Measurements from ENCODE around the gene WDFY4. TPM values are rescaled to one million over a fixed set of nuclear protein-coding genes. Genes with fewer than 3 reads are reported as not detected.

WDFY4 gene
- total RNA-seq, 3 donors from 2014 or later: 0.53 to 3.9 (median 0.89) TPM

DNA sequence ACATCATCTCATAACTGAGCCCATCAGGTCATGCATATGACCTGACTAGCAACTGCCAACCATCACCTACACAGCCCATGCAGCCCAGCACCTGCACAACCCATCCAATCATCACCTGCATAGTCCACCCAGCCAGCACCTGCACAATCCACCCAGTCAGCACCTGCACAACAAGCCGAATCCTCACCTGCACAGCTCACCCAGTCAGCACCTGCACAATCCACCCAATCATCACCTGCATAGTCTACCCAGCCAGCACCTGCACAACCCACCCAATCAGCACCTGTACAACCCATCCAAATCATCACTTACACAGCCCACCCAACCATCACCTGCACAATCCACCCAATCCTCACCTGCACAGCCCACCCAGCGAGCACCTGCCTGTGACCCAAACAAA lies 33.4 kb upstream of the WDFY4 start:
- DNase-seq: no peak
- no peaks in the 10 kb centered on the region for H3K4me1 Mint-ChIP-seq (ENCODE audit: low read depth)
- no peaks in the 10 kb centered on the region for H3K36me3 Mint-ChIP-seq (ENCODE audit: insufficient read depth)

DNA sequence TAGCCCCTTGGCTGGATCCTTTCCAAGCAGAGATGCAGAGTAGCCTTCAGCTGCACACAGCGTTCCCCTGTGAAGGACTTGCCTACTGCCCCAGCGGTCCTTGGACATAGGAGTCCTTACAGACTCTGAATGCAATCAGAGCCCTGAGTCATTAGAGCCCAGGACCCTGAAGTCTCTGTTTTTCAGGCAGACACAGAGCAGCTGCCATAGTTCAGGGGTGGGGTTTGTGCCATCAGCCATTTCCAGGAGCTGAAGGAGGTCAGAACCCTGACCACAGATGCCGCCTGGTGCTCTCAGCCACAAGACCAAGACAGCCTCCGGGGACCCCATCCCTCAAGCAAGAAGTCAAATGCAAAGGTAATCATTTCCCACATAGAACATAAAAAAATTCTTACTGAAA lies 32.8 kb upstream of the WDFY4 start:
- DNase-seq: no peak
- ATAC-seq: no peak

More for the DNA sequence above, 33.4 kb upstream of the WDFY4 start:
- ATAC-seq: no peak
- peaks cover 13% of the 10 kb centered on the region for H3K27me3 Mint-ChIP-seq (ENCODE audit: low read depth)
- H3K9me3 Mint-ChIP-seq: no peaks in the 10 kb centered on the region
- no peak overlapping the region for H3K4me3 Mint-ChIP-seq

DNA sequence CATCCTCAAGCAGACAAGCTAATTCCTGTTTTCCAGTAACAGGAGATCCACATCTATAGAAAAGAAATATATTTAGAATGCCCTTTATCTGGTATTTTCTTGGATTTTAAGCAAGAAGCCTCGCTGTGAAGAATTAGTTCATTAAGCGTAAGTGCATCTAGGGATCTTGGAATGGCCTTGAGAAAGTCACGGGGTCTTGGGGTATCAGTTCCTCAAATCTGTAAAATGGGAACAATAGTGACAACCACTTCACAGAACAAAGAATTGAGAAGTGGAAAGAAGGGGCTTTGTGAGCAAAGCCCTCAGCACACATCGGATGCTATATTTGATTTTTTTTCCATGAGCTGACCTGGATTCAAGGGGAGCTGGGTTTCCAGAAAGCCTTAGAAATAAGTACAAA lies 32.3 kb upstream of the WDFY4 start:
- H3K36me3 Mint-ChIP-seq (ENCODE audit: insufficient read depth): no peaks in the 10 kb centered on the region
- DNase-seq (no peak), ATAC-seq (no peak)
- peaks cover 3% of the 10 kb centered on the region for H3K4me1 Mint-ChIP-seq (ENCODE audit: low read depth)
- H3K9me3 Mint-ChIP-seq: no peaks in the 10 kb centered on the region
- no peak overlapping the region for H3K4me3 Mint-ChIP-seq
- H3K27me3 Mint-ChIP-seq (ENCODE audit: low read depth): peaks cover 13% of the 10 kb centered on the region

More for the DNA sequence above, 32.8 kb upstream of the WDFY4 start:
- Mint-ChIP-seq H3K4me1 (ENCODE audit: low read depth) (peaks cover 3% of the 10 kb centered on the region), H3K27me3 (ENCODE audit: low read depth) (peaks cover 13% of the 10 kb centered on the region), H3K36me3 (ENCODE audit: insufficient read depth) (no peaks in the 10 kb centered on the region), H3K9me3 (no peaks in the 10 kb centered on the region), H3K4me3 (no peak overlapping the region)

DNA sequence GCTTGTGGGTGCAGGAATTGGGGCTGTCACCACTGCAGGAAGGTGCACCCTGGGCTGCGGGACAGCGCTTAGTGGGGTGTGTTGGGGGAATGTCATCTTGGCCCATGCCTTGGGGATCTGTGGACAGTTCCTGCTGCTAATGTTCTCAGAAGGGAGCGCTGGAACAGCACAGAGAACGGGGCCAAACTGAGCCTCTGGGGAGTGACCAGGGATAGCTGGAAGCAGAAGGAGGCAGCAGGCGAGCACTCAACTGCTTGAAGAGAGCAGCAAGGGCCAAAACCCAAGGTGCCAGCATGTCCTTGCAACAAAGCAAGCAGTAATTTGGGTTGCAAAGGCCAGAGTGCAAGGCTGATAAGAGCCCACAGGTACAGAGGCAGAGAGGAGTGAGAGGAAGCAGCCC lies 31.3 kb upstream of the WDFY4 start:
- H3K27me3 Mint-ChIP-seq (ENCODE audit: low read depth): peaks cover 18% of the 10 kb centered on the region
- no peaks in the 10 kb centered on the region for H3K36me3 Mint-ChIP-seq (ENCODE audit: insufficient read depth)
- DNase-seq: no peak
- H3K4me3 Mint-ChIP-seq: no peak overlapping the region
- H3K9me3 Mint-ChIP-seq: no peaks in the 10 kb centered on the region
- no peak for ATAC-seq
- H3K4me1 Mint-ChIP-seq (ENCODE audit: low read depth): peaks cover 3% of the 10 kb centered on the region

DNA sequence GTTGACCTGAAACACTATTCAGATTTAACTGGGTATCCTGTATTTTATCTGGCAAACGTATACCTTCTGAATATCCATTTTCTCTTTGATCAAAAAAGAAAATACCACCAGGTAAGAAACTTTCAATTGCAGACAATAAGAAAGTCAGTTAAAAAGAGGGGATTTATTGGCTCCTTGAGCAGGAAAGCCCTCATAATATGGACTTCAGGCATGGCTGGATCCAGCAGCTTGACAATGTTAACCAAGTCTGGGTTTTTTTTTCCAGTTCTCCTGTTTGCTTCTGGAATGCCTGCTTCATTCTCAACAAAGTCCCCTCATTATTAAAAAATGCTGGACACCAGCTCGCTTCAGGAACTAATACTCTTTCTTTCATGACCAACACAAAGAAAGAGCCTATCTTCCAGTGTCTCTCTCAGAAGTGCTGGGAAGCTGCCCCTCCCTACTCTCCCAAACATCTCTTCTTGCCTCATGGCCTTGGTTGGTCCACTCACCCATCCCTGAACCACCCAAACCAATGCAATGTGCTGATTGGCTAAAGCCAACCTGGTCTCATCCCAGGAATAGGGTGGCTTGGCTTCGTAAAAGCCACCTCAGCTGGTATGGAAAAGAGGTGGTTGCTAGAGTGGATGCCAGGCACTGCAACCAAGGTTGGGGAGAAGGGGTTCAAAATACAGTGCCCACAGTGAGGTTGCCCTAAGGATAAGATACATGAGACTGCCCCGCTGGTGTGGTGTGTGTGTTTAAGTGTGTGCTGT lies 30.6 kb upstream of the WDFY4 start:
- Mint-ChIP-seq H3K36me3 (ENCODE audit: insufficient read depth) (no peaks in the 10 kb centered on the region), H3K9me3 (no peaks in the 10 kb centered on the region), H3K4me3 (no peak overlapping the region), H3K4me1 (ENCODE audit: low read depth) (peaks cover 3% of the 10 kb centered on the region), H3K27me3 (ENCODE audit: low read depth) (peaks cover 20% of the 10 kb centered on the region)
- DNase-seq (no peak), ATAC-seq (no peak)

DNA sequence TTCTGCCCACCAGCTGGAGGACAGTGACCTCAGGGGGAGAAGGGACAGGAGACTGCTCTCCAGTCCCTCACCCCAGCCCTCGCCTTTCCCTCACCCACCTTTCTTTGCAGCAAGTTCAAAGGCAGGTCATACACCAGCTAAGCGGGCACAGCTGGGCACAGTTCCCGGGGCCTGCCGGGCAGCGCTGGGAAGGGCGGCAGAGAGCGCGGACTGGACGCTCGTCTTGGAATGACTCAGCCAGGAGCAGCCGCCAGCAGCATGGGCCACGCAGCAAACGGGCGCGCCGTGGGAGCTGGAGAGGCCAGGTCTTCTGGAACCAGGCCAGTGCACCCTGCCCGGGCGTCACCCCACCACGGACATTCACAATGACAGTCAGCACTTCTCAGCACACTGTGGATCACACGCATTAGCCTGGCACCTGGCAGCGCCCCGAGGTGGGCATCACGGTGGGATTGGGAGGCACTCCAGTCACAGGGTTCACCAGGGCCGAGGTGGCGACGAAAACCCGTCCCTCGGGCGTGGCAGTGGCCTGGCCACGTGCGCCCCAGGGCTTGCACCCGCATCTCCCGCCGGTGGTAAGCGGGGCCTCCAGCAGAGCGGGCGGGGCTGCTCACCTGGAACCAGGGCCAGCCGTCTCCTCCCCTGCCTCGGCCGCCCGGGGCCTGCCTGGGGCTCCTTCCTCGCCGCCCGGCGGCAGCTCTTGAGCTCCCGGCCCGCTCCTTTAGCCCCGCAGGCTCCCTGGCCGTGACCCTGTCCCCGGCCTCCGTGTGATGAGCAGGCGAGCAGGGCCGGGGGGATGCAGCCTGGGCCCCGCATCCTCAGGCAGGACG lies 29.0 kb upstream of the WDFY4 start:
- Mint-ChIP-seq H3K4me1 (ENCODE audit: low read depth) (peaks cover 3% of the 10 kb centered on the region), H3K36me3 (ENCODE audit: insufficient read depth) (no peaks in the 10 kb centered on the region), H3K9me3 (no peaks in the 10 kb centered on the region), H3K4me3 (peak overlapping the region; percentile 14), H3K27me3 (ENCODE audit: low read depth) (peaks cover 20% of the 10 kb centered on the region)
- DNase-seq: no peak
- ATAC-seq: peak in 1 of 2 donors; percentile 33

DNA sequence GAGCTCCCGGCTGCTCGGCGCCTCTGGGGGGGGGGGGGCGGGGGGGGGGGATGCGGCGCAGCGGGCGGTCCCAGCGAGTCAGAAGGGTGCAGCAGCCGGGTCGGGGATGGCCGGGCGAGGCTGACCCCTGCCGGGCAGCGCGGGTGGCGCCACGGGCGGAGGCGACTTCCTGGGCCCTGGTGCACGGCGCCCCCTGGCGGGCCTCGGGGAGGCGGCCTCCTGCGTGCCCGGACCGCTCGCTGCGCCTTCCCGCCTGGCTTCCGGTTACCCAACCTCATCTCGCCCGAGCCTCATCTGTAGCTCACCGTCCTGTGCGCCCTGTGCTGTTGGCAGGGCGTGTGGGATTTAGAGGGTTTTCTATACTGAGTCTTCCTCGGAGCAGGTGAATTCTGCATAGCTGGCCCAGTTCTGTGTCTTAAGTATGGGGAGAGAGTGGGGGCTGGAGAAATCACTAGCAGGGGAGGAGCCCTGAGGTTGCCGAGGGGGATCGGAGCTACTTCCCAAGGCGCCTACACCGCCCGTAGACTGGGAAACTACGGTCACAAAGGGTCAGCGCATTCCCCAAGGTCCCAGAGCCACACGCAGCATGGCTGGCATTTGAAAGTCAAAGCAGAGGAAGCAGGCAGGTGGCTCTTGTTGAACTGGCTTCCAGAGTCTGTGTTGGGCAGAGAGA lies 28.3 kb upstream of the WDFY4 start:
- DNase-seq: peak; percentile 75
- H3K36me3 Mint-ChIP-seq (ENCODE audit: insufficient read depth): no peaks in the 10 kb centered on the region
- no peaks in the 10 kb centered on the region for H3K9me3 Mint-ChIP-seq
- peaks cover 3% of the 10 kb centered on the region for H3K4me1 Mint-ChIP-seq (ENCODE audit: low read depth)
- peak; percentile 95 to 97 for ATAC-seq
- peak overlapping the region; percentile 77 for H3K4me3 Mint-ChIP-seq
- peaks cover 17% of the 10 kb centered on the region for H3K27me3 Mint-ChIP-seq (ENCODE audit: low read depth)

DNA sequence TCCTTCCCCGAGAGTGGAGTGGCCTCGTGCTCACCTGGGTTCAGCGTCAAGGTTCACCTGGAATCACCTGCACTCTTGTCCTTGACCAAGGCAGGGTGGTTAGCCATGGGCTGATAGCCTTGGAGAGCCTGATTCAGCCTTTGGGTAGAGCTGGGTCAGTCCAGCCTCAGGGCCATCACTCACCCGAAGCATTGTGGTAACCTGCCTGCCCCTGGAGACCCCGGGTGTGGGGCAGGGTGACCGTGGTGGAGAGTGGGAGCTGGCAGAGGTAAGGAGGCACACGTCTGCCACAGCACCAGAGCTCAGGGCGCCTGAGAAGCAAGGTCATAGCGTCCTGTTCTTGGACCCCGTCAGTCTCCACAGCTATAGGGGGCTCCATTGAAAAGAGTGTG lies 27.8 kb upstream of the WDFY4 start:
- peaks cover 3% of the 10 kb centered on the region for H3K4me1 Mint-ChIP-seq (ENCODE audit: low read depth)
- H3K27me3 Mint-ChIP-seq (ENCODE audit: low read depth): peaks cover 17% of the 10 kb centered on the region

DNA sequence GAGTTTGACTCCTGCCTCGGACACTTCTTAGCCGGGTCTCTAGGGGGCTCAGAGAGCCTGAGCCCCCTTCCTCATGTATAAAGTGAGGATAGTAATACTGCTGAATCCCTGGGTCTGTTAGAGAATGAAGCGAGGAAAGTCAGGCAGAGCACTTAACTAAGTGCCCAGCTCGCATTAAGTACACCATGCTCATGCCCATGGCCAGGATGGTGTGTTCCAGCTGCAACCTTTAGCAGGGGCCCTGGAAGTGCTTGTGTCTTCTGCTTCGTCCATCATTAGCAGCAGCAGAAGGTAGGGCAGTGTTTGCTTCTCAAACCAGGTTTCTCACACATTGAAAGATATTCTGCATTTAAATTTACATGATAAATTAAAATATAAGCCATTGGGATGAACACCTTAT lies 27.3 kb upstream of the WDFY4 start:
- H3K36me3 Mint-ChIP-seq (ENCODE audit: insufficient read depth): no peaks in the 10 kb centered on the region
- ATAC-seq (no peak), DNase-seq (no peak)
- H3K4me3 Mint-ChIP-seq: no peak overlapping the region
- peaks cover 3% of the 10 kb centered on the region for H3K4me1 Mint-ChIP-seq (ENCODE audit: low read depth)
- H3K9me3 Mint-ChIP-seq: no peaks in the 10 kb centered on the region
- H3K27me3 Mint-ChIP-seq (ENCODE audit: low read depth): peaks cover 17% of the 10 kb centered on the region

More for the DNA sequence above, 27.8 kb upstream of the WDFY4 start:
- Mint-ChIP-seq H3K9me3 (no peaks in the 10 kb centered on the region), H3K36me3 (ENCODE audit: insufficient read depth) (no peaks in the 10 kb centered on the region), H3K4me3 (peak overlapping the region; percentile 77)
- no peak for ATAC-seq
- DNase-seq: no peak

DNA sequence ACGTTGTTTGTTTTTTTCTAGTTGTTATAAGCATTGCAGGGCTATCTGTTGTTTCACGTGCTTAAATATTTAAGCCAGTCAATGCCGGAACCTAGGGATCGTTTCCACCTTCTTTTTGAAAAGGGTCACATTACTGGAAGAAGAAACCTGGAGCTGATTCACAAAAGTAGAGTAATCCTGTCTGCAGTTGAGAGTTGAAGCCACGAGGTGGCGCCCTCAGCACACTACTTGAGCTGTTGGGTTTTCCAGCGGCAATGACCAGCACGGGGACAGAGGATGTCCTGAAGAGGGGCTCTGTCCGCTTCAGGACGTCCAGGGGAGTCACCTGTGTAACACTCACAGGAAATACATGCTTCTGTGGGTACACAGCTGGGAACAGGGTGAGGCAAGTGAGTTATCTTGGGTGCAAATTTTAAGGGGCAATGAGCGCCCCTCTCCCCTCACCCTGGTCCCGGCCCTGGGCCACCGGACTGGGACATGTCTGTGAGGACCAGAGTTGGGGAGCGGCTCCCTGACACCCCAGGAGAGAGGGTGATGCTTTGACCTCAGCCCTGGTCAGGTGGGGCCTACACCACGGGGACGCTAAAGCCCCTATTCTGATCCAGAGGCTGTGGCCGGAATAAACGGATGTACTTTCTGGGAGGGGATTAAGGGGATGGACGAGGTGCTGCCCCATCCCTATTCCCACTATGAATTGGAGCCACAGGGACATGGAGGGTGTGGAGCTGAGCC lies 26.3 kb upstream of the WDFY4 start:
- Mint-ChIP-seq H3K36me3 (ENCODE audit: insufficient read depth) (no peaks in the 10 kb centered on the region), H3K9me3 (no peaks in the 10 kb centered on the region), H3K4me1 (ENCODE audit: low read depth) (peaks cover 3% of the 10 kb centered on the region), H3K4me3 (no peak overlapping the region), H3K27me3 (ENCODE audit: low read depth) (peaks cover 14% of the 10 kb centered on the region)
- DNase-seq: peak; percentile 39
- no peak for ATAC-seq

DNA sequence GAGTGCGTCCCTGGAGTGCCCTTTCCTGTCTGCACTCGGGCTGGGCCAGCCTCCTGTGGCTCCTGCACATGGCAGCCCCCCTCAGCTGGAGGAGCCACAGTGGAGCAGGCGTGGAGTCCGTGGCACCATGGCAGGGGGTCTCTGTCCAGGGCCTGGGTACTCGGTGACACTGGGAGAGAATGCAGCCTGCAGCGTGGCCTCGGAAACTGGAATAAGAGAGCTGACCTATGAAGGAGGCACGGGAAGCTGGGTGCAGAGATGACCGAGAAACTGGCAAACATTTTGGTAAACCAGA lies 25.8 kb upstream of the WDFY4 start:
- H3K9me3 Mint-ChIP-seq: no peaks in the 10 kb centered on the region
- no peak for ATAC-seq
- DNase-seq: no peak
- H3K27me3 Mint-ChIP-seq (ENCODE audit: low read depth): peaks cover 13% of the 10 kb centered on the region
- no peaks in the 10 kb centered on the region for H3K36me3 Mint-ChIP-seq (ENCODE audit: insufficient read depth)
- H3K4me1 Mint-ChIP-seq (ENCODE audit: low read depth): peaks cover 3% of the 10 kb centered on the region
- no peak overlapping the region for H3K4me3 Mint-ChIP-seq

DNA sequence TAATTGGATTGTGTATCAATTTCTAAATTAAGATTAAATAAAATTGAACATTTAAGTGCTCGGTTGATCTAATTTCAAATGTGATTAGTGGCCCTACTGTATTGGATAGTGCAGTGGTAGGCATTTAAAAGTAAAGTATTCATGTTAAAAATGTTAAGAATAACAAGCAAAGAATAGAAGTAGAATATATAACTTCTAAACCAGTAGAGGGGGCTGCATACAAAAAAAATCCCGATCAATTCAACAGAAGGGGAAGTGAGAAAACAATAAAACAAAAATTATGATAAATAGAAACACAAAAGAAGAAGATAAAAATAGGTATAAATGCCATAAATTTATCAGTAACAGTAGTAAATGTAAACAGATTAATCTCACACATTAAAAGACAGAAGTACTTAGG lies 24.9 kb upstream of the WDFY4 start:
- no peak for ATAC-seq
- no peaks in the 10 kb centered on the region for H3K9me3 Mint-ChIP-seq
- peaks cover 13% of the 10 kb centered on the region for H3K27me3 Mint-ChIP-seq (ENCODE audit: low read depth)
- no peak overlapping the region for H3K4me3 Mint-ChIP-seq
- no peaks in the 10 kb centered on the region for H3K36me3 Mint-ChIP-seq (ENCODE audit: insufficient read depth)
- peaks cover 3% of the 10 kb centered on the region for H3K4me1 Mint-ChIP-seq (ENCODE audit: low read depth)
- no peak for DNase-seq

DNA sequence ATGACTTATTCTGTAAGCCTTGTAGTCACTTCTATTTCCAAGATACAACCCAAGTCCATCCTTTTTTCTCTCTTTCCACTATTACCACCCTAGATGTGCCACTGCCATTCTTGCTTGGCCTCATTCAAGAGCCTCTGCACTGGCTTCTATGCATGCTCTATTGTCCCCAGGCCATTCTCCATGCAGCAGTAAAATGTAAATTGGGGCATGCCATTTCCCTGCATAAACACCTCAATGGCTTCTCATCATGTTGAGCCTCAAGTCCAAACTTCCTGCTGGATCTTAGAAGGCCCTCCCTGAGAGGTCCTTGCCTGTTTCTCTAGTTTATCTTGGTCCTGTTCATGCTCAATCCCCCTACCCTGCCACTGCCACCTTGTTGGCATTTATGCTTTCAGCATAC lies 23.2 kb upstream of the WDFY4 start:
- H3K27me3 Mint-ChIP-seq (ENCODE audit: low read depth): peaks cover 11% of the 10 kb centered on the region
- H3K4me1 Mint-ChIP-seq (ENCODE audit: low read depth): peaks cover 2% of the 10 kb centered on the region
- H3K36me3 Mint-ChIP-seq (ENCODE audit: insufficient read depth): no peaks in the 10 kb centered on the region
- H3K4me3 Mint-ChIP-seq: no peak overlapping the region
- DNase-seq (no peak), ATAC-seq (no peak)
- H3K9me3 Mint-ChIP-seq: no peaks in the 10 kb centered on the region

DNA sequence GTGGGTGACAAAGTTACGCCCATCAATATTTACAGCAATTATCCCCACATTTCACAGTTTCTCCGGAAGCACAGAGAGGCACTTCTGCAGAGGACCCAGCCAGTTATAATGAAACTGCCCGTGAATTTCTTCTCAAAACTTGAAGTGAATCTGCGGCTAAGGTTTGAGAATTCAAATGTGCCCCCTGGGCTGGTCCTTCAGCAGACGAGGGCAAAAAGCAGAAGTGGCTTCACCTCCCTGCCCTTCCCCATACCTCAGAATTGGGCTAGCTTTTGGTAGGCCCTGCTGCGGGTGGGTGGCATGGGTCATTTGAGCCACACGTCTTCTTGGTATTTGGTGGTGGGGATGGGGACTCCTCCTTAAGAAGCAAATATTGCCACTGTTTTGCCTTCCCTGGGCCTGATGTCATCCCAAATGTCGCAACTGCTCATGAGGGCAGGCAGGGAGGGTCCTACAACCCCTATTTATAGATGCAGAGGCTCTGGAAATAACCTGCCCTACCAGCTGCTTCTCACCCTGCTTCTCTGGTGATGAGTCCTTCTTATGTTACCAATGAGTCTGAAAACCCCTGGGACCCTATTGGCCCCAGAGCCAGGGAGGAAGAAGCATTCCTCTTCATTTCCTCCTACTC lies 16.6 kb upstream of the WDFY4 start:
- Mint-ChIP-seq H3K9me3 (no peaks in the 10 kb centered on the region), H3K36me3 (ENCODE audit: insufficient read depth) (no peaks in the 10 kb centered on the region), H3K4me1 (ENCODE audit: low read depth) (no peaks in the 10 kb centered on the region), H3K27me3 (ENCODE audit: low read depth) (peaks cover 11% of the 10 kb centered on the region), H3K4me3 (no peak overlapping the region)
- ATAC-seq: no peak
- no peak for DNase-seq

All from activated T-cell treated with anti-CD3 and anti-CD28 coated beads, Interleukin-2, amount 50 U/mL, for 4 hours (primary cell).